Ishikawa (cell line): ENCODE measurements around the gene RHBDF2.

Experiments used
- CEBPB ChIP-seq: IDR thresholded peaks from 2 replicates; pipeline ENCODE4 v1.6.1; 2012
- EGR1 ChIP-seq: IDR thresholded peaks from 2 replicates; pipeline ENCODE4 v1.6.1; 2012
- EP300 ChIP-seq: IDR thresholded peaks from 2 replicates; pipeline ENCODE4 v1.6.1; 2012; ENCODE audit warnings: borderline replicate concordance
- FOXM1 ChIP-seq: IDR thresholded peaks from 2 replicates; pipeline ENCODE4 v1.6.1; 2012; ENCODE audit warnings: low read depth, borderline replicate concordance
- MAX ChIP-seq: IDR thresholded peaks from 2 replicates; pipeline ENCODE4 v1.6.1; 2012
- NFIC ChIP-seq: IDR thresholded peaks from 2 replicates; pipeline ENCODE4 v1.6.1; 2012
- RAD21 ChIP-seq: IDR thresholded peaks from 2 replicates; pipeline ENCODE4 v1.6.1; 2012; ENCODE audit warnings: low read depth
- TAF1 ChIP-seq: IDR thresholded peaks from 2 replicates; pipeline ENCODE4 v1.6.1; 2012; ENCODE audit warnings: low read depth, mild to moderate bottlenecking
- TCF12 ChIP-seq: IDR thresholded peaks from 2 replicates; pipeline ENCODE4 v1.6.1; 2012; ENCODE audit warnings: low read depth
- TEAD4 ChIP-seq: IDR thresholded peaks from 2 replicates; pipeline ENCODE4 v1.6.1; 2012
- USF1 ChIP-seq: IDR thresholded peaks from 2 replicates; pipeline ENCODE4 v1.6.1; 2012
- YY1 ChIP-seq: IDR thresholded peaks from 2 replicates; pipeline ENCODE4 v1.6.1; 2012; ENCODE audit warnings: low read depth
- ZBTB7A ChIP-seq: IDR thresholded peaks from 2 replicates; pipeline ENCODE4 v1.6.1; 2012; ENCODE audit warnings: low read depth
- TF ChIP-seq, protein P1 (sequence below): IDR thresholded peaks from 2 replicates; pipeline ENCODE4 v1.6.1; 2012; ENCODE audit warnings: low read depth, mild to moderate bottlenecking

RHBDF2 gene

DNA sequence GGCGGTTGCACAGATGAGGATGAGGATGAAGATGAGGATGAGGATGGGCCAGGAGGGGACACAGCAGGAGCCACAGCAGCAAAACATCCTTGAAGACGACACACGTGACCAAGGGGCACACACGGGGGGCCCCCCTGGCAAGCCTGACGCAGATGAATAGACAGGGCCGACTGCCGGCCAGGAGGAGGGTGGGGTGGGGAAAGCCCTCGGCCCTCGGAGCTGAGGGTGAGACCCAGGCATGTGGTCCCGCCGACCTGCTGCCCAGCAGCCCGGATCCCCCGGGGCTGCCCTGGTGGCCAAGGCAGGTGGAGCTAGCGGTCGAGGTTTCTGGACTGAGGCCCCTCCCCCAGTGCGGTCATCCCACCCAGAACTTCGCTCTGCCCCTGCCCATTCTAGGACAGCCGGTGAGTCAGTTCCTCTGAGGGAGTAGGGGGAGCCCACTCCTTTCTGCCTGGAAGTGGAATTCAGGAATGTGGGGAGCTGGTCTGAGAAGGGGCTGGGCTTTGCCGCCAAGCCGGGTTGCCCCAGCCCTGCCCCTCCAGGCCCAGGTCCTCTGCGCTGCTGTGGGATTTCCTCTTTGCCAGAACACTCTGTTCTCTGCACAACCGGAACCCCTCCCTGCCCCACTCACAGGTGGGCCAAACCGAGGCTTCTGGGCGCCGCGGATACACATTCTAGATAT lies 26.3 kb upstream of the RHBDF2 start:
- TF ChIP-seq MAX, result no peak
- TF ChIP-seq, protein P1, sequence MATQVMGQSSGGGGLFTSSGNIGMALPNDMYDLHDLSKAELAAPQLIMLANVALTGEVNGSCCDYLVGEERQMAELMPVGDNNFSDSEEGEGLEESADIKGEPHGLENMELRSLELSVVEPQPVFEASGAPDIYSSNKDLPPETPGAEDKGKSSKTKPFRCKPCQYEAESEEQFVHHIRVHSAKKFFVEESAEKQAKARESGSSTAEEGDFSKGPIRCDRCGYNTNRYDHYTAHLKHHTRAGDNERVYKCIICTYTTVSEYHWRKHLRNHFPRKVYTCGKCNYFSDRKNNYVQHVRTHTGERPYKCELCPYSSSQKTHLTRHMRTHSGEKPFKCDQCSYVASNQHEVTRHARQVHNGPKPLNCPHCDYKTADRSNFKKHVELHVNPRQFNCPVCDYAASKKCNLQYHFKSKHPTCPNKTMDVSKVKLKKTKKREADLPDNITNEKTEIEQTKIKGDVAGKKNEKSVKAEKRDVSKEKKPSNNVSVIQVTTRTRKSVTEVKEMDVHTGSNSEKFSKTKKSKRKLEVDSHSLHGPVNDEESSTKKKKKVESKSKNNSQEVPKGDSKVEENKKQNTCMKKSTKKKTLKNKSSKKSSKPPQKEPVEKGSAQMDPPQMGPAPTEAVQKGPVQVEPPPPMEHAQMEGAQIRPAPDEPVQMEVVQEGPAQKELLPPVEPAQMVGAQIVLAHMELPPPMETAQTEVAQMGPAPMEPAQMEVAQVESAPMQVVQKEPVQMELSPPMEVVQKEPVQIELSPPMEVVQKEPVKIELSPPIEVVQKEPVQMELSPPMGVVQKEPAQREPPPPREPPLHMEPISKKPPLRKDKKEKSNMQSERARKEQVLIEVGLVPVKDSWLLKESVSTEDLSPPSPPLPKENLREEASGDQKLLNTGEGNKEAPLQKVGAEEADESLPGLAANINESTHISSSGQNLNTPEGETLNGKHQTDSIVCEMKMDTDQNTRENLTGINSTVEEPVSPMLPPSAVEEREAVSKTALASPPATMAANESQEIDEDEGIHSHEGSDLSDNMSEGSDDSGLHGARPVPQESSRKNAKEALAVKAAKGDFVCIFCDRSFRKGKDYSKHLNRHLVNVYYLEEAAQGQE, result no peak
- no peak for TF ChIP-seq NFIC
- TF ChIP-seq YY1, result no peak
- TF ChIP-seq CEBPB, result no peak
- TF ChIP-seq USF1, result no peak
- TF ChIP-seq TCF12, result no peak
- no peak for TF ChIP-seq ZBTB7A
- no peak for TF ChIP-seq EGR1

- TF ChIP-seq FOXM1 (no peak), EP300 (no peak), EGR1 (no peak), YY1 (no peak), TAF1 (no peak), USF1 (no peak), NFIC (no peak), TEAD4 (no peak), TCF12 (no peak), ZBTB7A (no peak), CEBPB (no peak), MAX (no peak)
- TF ChIP-seq, protein P1, result no peak
Measured at GRCh38 chr17:76524598-76525512, 23.6 kb upstream of the RHBDF2 start.

DNA sequence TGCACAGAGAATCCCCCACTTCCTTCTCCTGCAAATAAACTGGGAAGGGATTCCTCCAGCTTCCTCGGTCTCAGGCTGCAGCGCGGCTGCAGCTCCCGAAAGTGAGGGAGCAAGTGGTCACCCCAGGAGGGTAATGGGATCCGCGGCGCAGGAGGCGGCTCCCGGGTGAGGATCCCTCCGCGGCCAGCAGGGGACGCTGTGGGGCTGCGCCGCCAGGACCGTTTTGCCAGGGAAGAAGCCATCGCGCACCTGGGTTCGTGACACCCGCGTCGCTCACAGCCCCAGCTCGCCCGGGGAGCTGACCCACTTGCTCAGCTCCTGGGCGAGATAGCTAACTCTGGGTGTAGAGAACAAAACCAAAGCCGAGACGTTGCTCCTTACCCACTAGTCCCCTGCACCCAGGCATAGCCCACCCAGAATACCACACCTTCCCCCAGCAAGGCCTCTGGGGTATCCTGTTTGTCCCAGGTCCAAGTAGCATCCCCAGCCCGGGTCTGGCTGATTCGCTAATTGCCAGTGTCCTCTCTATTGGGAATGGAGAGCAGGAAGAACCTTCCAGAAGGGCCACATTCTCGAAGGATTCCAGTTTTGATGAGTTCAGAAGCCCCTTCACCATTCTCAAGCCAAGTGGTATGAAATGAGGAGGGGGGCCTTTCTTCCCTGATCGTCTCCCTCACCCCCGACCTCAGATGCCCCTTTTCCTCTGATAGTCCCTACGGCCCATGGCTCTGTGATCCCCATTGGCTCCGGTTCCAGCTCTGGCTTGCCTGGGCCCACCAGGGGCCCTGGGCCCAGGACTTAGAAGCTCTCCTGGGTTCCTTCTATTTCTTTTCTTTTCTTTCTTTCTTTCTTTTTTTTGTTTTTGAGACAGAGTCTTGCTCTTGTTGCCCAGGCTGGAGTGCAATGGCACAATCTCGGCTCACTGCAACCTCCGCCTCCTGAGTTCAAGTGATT lies 22.1 kb upstream of the RHBDF2 start:
- TF ChIP-seq FOXM1 (no peak), TCF12 (peak; percentile 22; the same call in 1 of the 2 replicates), YY1 (peak; percentile 64; the same call in 1 of the 2 replicates), MAX (0 out of 2 replicates have a peak, but pooled peaks have one; percentile 19), CEBPB (no peak), RAD21 (peak; percentile 98), ZBTB7A (peak; percentile 52; the same call in 1 of the 2 replicates)

DNA sequence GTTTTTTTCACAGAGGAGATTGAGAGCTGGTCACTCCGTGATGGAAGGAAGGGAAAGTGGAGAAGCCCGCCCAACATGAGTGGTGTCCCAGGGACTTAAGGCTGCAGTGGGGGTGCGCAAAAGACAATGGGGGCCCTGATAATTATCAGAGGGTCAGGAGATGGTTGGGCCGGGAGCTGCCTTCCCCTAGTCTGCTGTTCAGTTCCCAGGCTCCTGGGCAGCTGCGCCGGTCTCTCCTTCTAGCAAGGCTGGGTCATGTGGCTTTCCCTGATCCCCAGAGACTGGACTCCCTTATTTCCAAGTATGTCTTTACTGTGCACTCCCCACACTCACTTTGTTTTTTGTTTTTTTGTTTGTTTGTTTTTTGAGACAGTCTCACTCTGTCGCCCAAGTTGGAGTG lies 20.0 kb upstream of the RHBDF2 start:
- TF ChIP-seq NFIC (no peak), MAX (no peak), USF1 (no peak), TEAD4 (no peak), TCF12 (no peak), FOXM1 (no peak), RAD21 (no peak), TAF1 (no peak), CEBPB (no peak)
- TF ChIP-seq, protein P1, result no peak
